Smooth muscle cell (in vitro differentiated cells): ENCODE data around the gene GFPT2. TPM values are rescaled to one million over a fixed set of nuclear protein-coding genes. Genes with fewer than 3 reads are reported as not detected.

Experiments
- DNase-seq: peaks from one replicate; lab custom pipeline; 2025; ENCODE audit not compliant: unreplicated experiment; lab: John Stamatoyannopoulos, UW
- H2AFZ ChIP-seq: fragments of 200-600 bp; sonication (generic); 2 replicates; pipeline ENCODE4 v1.6.0; 2016; ENCODE audit warnings: antibody characterized with exemption, low read depth, mild to moderate bottlenecking
- H3F3A ChIP-seq: fragments of 200-600 bp; sonication (generic); 2 replicates; pipeline ENCODE4 v1.6.0; 2017; ENCODE audit warnings: antibody characterized with exemption, low read depth
- H3K27ac ChIP-seq: fragments of 200-600 bp; sonication (generic); 2 replicates; pipeline ENCODE4 v1.5.1; 2016; ENCODE audit warnings: low read depth, mild to moderate bottlenecking
- H3K27me3 ChIP-seq: fragments of 200-600 bp; sonication (generic); 2 replicates; pipeline ENCODE4 v1.6.1; 2016; ENCODE audit warnings: low read depth, mild to moderate bottlenecking
- H3K36me3 ChIP-seq: fragments of 200-600 bp; sonication (generic); 2 replicates; pipeline ENCODE4 v1.5.1; 2016; ENCODE audit warnings: low read depth
- H3K4me1 ChIP-seq: fragments of 200-600 bp; sonication (generic); 2 replicates; pipeline ENCODE4 v1.5.1; 2016; ENCODE audit warnings: low read depth
- H3K4me2 ChIP-seq: fragments of 200-600 bp; sonication (generic); 2 replicates; pipeline ENCODE4 v1.6.0; 2016; ENCODE audit warnings: mild to moderate bottlenecking
- H3K4me3 ChIP-seq: fragments of 200-600 bp; sonication (generic); 2 replicates; pipeline ENCODE4 v1.5.1; 2016; ENCODE audit warnings: mild to moderate bottlenecking
- H3K79me2 ChIP-seq: fragments of 200-600 bp; sonication (generic); 2 replicates; pipeline ENCODE4 v1.6.0; 2016; ENCODE audit warnings: low read depth, mild to moderate bottlenecking
- H3K9ac ChIP-seq: fragments of 200-600 bp; sonication (generic); 2 replicates; pipeline ENCODE4 v1.6.0; 2016; ENCODE audit warnings: low read depth
- H3K9me3 ChIP-seq: fragments of 200-600 bp; sonication (generic); replicated peaks from 2 replicates; pipeline ENCODE4 v1.5.1; 2016; ENCODE audit warnings: low read depth
- H4K20me1 ChIP-seq: fragments of 200-600 bp; sonication (generic); 2 replicates; pipeline ENCODE4 v1.6.0; 2016; ENCODE audit warnings: low read depth
- CTCF ChIP-seq: fragments of 200-600 bp; sonication (generic); IDR thresholded peaks from 2 replicates; pipeline ENCODE4 v1.5.1; 2017; ENCODE audit warnings: borderline replicate concordance, mild to moderate bottlenecking, antibody characterized with exemption; ENCODE audit not compliant: insufficient read depth, poor library complexity, severe bottlenecking
- WGBS: methylation state at CpG from one replicate; pipeline ENCODE4 v1.1.7; 2016; ENCODE audit warnings: low lambda C conversion rate; 5-methylcytosine and 5-hydroxymethylcytosine counted together
- polyA plus RNA-seq: library from polyadenylated mRNA; unstranded; fragments of >200 nt; fragmentation: Nextera tagmentation; extraction: Ambion mirVana; gene quantifications from 2 replicates; pipeline ENCODE4 v1.2.1, GENCODE V29; 2016
- total RNA-seq: library from RNA; depleted of rRNA; stranded (reverse); fragments of >200 nt; gene quantifications from 2 replicates; pipeline ENCODE4 v1.2.3, GENCODE V29; 2014

GFPT2 gene
- total and polyA plus RNA-seq, 2 experiments from 2014 or later: 137 to 243 TPM

GRCh38 chr5:180306796-180307195 lies 46.3 kb downstream of the GFPT2 start:
- H2AFZ ChIP-seq: no peak overlapping the region
- no peaks in the 10 kb centered on the region for H3K4me1 ChIP-seq
- H3K27ac ChIP-seq: no peak overlapping the region
- no peaks in the 10 kb centered on the region for H3K79me2 ChIP-seq
- H3K4me3 ChIP-seq: no peak overlapping the region
- no peak overlapping the region for H3K4me2 ChIP-seq
- peaks cover 4% of the 10 kb centered on the region for H3K36me3 ChIP-seq
- DNase-seq: no peak
- no peaks in the 10 kb centered on the region for H3K27me3 ChIP-seq
- peaks cover 4% of the 10 kb centered on the region for H4K20me1 ChIP-seq
- 96% methylated on average over 4 of the region's 8 CpGs for WGBS
- no peaks in the 10 kb centered on the region for H3K9me3 ChIP-seq
- no peak for TF ChIP-seq CTCF
- H3K9ac ChIP-seq: no peak overlapping the region
- H3F3A ChIP-seq: peaks cover 25% of the 10 kb centered on the region

- Histone ChIP-seq H4K20me1 (peaks cover 4% of the 10 kb centered on the region), H3F3A (peaks cover 36% of the 10 kb centered on the region), H3K4me1 (no peaks in the 10 kb centered on the region), H3K9ac (no peak overlapping the region), H3K36me3 (peaks cover 7% of the 10 kb centered on the region), H2AFZ (no peak overlapping the region), H3K4me3 (no peak overlapping the region), H3K79me2 (no peaks in the 10 kb centered on the region), H3K27ac (no peak overlapping the region), H3K9me3 (no peaks in the 10 kb centered on the region), H3K27me3 (no peaks in the 10 kb centered on the region), H3K4me2 (no peak overlapping the region)
- TF ChIP-seq CTCF: no peak
- WGBS: 90% methylated on average over 12 of the region's 12 CpGs
- DNase-seq: no peak
These were observed 47.7 kb downstream of the GFPT2 start for GRCh38 chr5:180305481-180305880.

GRCh38 chr5:180304431-180305375 lies 48.4 kb downstream of the GFPT2 start:
- no peaks in the 10 kb centered on the region for H3K9me3 ChIP-seq
- no peak overlapping the region for H3K9ac ChIP-seq
- H3K4me1 ChIP-seq: no peaks in the 10 kb centered on the region
- H2AFZ ChIP-seq: no peak overlapping the region
- H3K4me3 ChIP-seq: no peak overlapping the region
- TF ChIP-seq CTCF: no peak
- no peaks in the 10 kb centered on the region for H3K27me3 ChIP-seq
- H4K20me1 ChIP-seq: peaks cover 4% of the 10 kb centered on the region
- no peak for DNase-seq
- no peaks in the 10 kb centered on the region for H3K79me2 ChIP-seq
- H3K36me3 ChIP-seq: peaks cover 7% of the 10 kb centered on the region
- no peak overlapping the region for H3K27ac ChIP-seq
- H3K4me2 ChIP-seq: no peak overlapping the region
- H3F3A ChIP-seq: peaks cover 39% of the 10 kb centered on the region
- WGBS: 91% methylated on average over 18 of the region's 18 CpGs

GRCh38 chr5:180304016-180304292 lies 49.2 kb downstream of the GFPT2 start:
- no peak overlapping the region for H3K9ac ChIP-seq
- H3F3A ChIP-seq: peaks cover 39% of the 10 kb centered on the region
- TF ChIP-seq CTCF: no peak
- no peak overlapping the region for H3K4me3 ChIP-seq
- no peak for DNase-seq
- 93% methylated on average over 4 of the region's 4 CpGs for WGBS
- H3K27ac ChIP-seq: no peak overlapping the region
- H3K36me3 ChIP-seq: peaks cover 7% of the 10 kb centered on the region
- H2AFZ ChIP-seq: no peak overlapping the region
- no peaks in the 10 kb centered on the region for H3K4me1 ChIP-seq
- H3K27me3 ChIP-seq: no peaks in the 10 kb centered on the region
- no peak overlapping the region for H3K4me2 ChIP-seq
- H4K20me1 ChIP-seq: peaks cover 4% of the 10 kb centered on the region
- no peaks in the 10 kb centered on the region for H3K9me3 ChIP-seq
- no peaks in the 10 kb centered on the region for H3K79me2 ChIP-seq
